HG03457 (cell line): ENCODE measurements around the gene ATF5.
"Not testable (repeated sequence)": the region's sequence is repeated elsewhere in the genome, so short reads cannot be mapped to it uniquely, and the experiment has no call there.

ENCODE experiments used
- ATAC-seq: cut with Tn5 transposase; IDR thresholded peaks from one replicate; pipeline ENCODE4 v1.9.1; 2021; ENCODE audit warnings: moderate number of reproducible peaks; ENCODE audit not compliant: unreplicated experiment

Gene ATF5

GRCh38 chr19:49921871-49922795 lies 6.9 kb upstream of the ATF5 start:
- no peak for ATAC-seq

GRCh38 chr19:49923055-49924003 lies 5.7 kb upstream of the ATF5 start:
- no peak for ATAC-seq

- no peak for ATAC-seq
Measured at GRCh38 chr19:49924004-49924880, 4.8 kb upstream of the ATF5 start.

GRCh38 chr19:49924881-49925210 lies 4.2 kb upstream of the ATF5 start:
- ATAC-seq: not testable (repeated sequence)

GRCh38 chr19:49925486-49925885 lies 3.5 kb upstream of the ATF5 start:
- ATAC-seq: no peak

- no peak for ATAC-seq
Measured at GRCh38 chr19:49926515-49926914, 2.5 kb upstream of the ATF5 start.

- no peak for ATAC-seq
Measured at GRCh38 chr19:49927526-49928264, 1.3 kb upstream of the ATF5 start.

- ATAC-seq: peak; percentile 52
Measured at GRCh38 chr19:49929611-49930482, 842 bp downstream of the ATF5 start.

- ATAC-seq: no peak
Measured at GRCh38 chr19:49930483-49931011, 1.5 kb downstream of the ATF5 start.

GRCh38 chr19:49931293-49932040 lies 2.5 kb downstream of the ATF5 start:
- no peak for ATAC-seq

- no peak for ATAC-seq
Measured at GRCh38 chr19:49932041-49932451, 3.0 kb downstream of the ATF5 start.

- ATAC-seq: no peak
Measured at GRCh38 chr19:49932731-49933131, 3.7 kb downstream of the ATF5 start.

GRCh38 chr19:49933643-49934042 lies 4.6 kb downstream of the ATF5 start:
- ATAC-seq: no peak

GRCh38 chr19:49936549-49936948 lies 7.5 kb downstream of the ATF5 start:
- no peak for ATAC-seq

- no peak for ATAC-seq
Measured at GRCh38 chr19:49937750-49938381, 8.9 kb downstream of the ATF5 start.

- ATAC-seq: no peak
Measured at GRCh38 chr19:49938662-49939061, 9.7 kb downstream of the ATF5 start.

- ATAC-seq: no peak
Measured at GRCh38 chr19:49939721-49940481, 10.9 kb downstream of the ATF5 start.
